DMS114 treated with DMSO at 0.1 percent for 48 hours (cell line): Measurements from ENCODE around the gene IGFBP2.

ENCODE experiments used
- DNase-seq: peaks from one replicate; lab custom pipeline; 2025; ENCODE audit not compliant: unreplicated experiment; lab: John Stamatoyannopoulos, UW

Gene IGFBP2

DNA sequence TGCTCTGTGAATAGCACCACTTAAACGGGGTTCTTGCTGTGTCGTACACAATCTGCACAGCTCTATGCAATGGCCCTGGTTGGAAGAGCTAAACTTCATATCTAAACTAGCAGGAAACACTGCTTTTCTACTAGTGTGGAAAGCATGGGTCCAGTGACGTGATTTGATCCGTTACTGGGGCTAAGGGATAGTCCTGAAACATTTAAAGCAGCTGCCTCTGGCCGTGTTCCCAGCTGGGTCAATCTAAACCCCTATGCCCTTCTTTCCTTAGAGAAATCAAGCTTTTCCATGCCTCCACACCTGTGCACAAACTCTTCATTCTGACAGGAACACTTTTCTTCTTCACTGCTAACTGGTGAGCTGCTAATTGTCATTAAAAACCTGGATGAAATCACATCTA is 67.6 kb downstream of the IGFBP2 start:
- DNase-seq = no peak

DNA sequence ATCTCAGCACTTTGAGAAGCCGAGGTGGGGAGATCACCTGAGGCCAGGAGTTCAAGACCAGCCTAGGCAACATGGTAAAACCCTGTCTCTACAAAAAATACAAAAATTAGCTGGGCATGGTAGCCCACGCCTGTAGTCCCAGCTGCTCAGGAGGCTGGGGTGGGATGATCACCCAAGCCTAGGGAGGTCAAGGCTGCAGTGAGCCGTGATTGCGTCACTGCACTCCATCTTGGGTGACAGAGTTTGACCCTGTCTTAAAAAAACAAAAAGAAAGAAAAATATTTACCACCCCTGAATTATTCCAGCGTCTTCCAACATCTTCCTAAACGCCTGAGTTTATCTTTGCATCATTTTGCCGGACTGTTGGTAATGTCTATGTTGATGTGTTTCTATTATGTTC is 68.3 kb downstream of the IGFBP2 start:
- no peak for DNase-seq

DNA sequence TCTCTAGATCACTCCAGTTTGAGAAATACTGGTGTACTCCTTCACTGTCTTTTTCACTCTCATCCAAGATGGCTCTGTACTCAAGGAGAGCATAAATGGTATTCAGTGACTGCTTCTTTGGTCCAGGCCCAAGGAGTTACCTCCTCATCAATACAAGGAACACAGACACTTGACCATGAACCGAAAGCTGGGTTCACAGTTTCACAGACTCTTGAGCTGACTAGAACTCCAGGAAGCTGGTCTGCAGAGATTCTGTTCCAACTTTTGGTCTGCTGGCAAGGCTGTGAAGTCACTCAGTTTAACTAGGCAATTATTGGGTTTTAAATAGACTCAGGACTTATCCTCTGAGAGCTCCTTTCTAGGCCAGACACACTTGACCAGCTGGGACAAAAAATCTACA is 69.5 kb downstream of the IGFBP2 start:
- no peak for DNase-seq

DNA sequence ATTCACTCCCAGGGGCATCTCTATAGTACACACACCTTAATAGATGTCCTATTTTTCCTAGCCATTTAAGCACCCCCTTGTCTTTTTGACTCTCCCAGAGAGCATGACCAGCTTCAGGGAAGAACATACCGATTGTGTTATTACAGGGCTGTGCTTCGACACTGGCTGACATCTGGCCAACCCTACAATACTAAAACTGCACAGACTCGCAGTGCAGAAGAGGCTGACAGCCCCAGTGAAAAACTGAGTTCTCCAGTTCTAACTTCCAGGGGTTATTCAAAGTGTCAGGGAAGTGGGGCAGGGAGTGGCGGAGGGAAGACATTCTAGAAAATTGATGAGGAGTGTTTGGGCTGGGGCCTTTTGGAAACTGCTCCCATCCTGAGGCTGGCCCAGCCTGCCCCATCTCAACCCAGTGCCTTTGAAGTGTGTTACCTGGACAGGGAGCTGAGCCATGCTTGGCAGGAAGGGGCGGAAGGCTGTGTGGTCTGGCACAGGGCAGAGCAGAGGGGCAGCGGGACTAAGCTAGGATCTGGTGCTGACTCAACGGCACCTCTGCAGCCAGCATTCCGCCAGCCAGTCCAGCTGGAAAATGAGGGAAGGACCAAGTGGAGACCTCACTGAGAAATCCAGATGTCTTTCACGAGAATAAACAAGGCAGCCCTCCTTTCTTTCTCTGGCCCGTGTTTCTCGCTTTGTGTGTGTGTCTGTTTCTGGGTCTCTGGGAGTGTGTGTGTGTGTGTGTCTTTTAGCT is 77.5 kb downstream of the IGFBP2 start:
- DNase-seq = no peak

DNA sequence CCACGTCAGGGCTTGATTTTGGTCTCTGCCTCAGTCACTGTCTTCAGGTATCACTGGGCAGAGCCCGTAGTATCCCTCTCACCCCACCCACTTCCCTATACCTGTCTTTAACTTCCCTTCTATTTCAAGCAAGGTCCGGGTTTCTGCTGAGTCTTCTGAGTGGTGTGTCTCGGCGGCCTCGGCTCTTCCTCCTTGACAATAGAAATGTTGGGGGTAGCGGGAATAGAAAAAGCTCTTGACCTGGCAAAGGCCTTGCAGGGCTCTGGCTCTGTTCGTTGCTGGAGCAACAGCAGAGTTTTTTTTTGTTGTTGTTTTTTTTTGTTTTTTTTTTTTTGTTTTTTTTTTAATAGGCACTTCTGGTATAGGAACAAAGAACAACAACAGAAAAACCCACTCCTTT is 78.1 kb downstream of the IGFBP2 start:
- DNase-seq = no peak

DNA sequence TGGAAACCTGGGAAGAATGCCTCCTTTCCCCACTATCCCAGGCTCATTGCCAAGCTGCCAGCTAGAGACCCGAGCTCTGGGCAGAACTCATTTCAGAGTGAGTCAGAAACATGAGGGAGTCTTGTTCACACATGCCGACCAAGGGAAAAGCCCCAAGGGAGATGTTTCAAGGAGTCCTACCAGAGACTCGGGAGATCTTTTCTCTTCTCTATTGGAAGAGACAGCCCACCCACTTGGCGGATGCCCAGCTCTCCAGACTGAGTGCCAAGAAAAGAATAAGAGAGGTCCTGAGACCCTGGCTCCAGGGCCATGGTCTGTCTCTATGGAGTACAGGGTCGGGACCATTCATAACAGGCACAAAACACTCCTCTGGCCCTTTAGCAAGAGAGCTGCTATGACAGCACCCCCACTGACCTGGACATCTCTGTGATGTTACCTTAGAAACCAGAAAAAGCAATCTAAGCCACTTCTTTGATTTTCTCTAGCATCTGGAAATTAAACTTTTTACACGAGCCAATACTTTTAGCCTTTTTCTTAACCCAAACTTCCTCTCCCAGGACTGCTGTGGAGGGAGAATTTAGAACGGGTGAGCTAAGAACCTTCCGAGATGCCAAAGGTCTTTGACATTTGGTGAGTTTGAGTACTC is 80.6 kb downstream of the IGFBP2 start:
- no peak for DNase-seq
